ENCODE data around the gene USE1. TPM values are rescaled to one million over a fixed set of nuclear protein-coding genes. Genes with fewer than 3 reads are reported as not detected.

Gene USE1
- total RNA-seq, 1 experiment from 2014 or later = 11.8 TPM

DNA sequence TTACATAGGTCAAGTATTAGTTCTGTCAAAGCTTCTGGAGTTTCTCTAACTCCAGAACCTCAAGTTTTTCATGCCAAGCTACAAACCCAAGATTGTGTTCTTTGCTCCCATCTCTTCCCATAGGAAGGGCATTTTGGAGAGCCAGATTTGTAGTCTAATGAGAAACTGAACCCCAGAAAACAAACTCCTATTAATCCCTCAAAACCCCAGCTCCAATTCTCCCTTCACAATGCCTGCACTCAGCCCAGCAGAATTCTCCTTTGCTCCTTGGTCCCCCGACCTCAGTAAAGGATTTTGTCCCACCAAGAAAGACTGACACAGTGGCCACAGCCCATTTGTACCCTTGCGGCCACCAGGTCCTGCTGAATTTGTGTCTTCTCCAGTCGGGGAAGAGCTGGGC, 41.0 kb downstream of the USE1 start:
- Mint-ChIP-seq H3K27me3 (ENCODE audit: unreplicated experiment) (no peaks in the 10 kb centered on the region), H3K27ac (ENCODE audit: unreplicated experiment) (no peak overlapping the region), H3K4me1 (ENCODE audit: low read depth, unreplicated experiment) (peaks cover 16% of the 10 kb centered on the region), H3K9me3 (ENCODE audit: low read depth, unreplicated experiment) (no peaks in the 10 kb centered on the region), H3K4me3 (ENCODE audit: low read depth, unreplicated experiment) (no peak overlapping the region), H3K36me3 (ENCODE audit: insufficient read depth, unreplicated experiment) (no peaks in the 10 kb centered on the region)
- no TSS peak for BruUV-seq (replicated peaks)
- DNase-seq = no peak
- TF ChIP-seq, protein P1, sequence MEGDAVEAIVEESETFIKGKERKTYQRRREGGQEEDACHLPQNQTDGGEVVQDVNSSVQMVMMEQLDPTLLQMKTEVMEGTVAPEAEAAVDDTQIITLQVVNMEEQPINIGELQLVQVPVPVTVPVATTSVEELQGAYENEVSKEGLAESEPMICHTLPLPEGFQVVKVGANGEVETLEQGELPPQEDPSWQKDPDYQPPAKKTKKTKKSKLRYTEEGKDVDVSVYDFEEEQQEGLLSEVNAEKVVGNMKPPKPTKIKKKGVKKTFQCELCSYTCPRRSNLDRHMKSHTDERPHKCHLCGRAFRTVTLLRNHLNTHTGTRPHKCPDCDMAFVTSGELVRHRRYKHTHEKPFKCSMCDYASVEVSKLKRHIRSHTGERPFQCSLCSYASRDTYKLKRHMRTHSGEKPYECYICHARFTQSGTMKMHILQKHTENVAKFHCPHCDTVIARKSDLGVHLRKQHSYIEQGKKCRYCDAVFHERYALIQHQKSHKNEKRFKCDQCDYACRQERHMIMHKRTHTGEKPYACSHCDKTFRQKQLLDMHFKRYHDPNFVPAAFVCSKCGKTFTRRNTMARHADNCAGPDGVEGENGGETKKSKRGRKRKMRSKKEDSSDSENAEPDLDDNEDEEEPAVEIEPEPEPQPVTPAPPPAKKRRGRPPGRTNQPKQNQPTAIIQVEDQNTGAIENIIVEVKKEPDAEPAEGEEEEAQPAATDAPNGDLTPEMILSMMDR (IDR thresholded peaks at IDR 0.05; ENCODE audit: unreplicated experiment) = no peak
- CTCF ChIA-PET = interaction anchor here (0.6 kb wide), 1 partner anchor 52 kb away, joined by 4 read pairs; no protein-coding TSS in a partner anchor
- intact Hi-C loops (cut with micrococcal nuclease; ENCODE audit: unreplicated experiment) = no loop called here

DNA sequence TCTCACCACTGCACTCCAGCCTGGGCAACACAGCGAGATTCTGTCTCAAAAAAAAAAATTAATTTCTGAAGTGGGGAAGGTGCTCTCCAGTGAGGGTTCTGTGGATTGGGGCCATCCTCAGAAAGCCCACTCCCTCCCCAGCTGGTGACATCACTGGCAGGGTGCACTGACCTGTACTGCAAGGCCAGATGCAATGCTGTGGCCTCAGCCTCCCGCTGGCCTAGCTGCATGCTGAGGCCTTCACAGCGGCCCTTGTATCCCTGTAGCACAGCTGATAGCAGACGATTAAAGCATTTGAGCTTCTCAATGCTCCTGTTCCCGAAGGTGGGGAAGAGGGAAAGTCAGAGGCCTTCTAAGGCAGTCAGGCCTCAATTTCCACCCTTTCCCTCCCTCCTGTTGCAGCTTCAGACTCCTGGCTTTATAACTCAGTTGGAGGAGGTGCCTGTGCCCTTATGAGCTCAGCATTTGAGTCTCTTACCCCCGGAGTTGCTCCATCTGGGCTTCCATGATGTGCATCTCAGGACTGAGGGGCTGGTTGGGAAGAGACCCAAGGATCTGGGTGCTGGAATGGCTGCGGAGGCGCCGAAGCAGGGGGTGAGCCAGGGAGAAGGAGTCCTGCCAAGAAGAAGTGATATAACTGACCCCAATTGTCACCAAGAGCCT, 44.1 kb downstream of the USE1 start:
- H3K27ac Mint-ChIP-seq (ENCODE audit: unreplicated experiment) = no peak overlapping the region

DNA sequence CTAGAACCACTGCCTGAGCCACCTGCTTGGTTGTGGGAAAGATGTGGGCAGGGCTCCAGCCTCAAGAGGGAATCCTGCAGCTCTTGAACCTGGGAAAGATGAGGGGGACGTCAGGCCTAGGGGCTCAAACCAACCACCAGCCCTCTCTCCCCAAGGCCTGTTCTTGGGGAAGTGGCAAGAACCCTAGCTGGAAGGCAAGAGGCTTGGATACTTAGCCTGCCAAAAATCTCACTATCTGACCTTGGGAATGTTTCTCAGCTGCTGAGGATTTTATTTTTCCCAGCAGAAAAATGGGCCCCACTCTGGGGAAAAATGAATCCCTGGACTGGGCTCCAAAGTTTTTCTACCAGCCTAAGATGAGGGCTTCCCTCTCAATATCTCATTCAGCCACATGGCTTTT, 44.8 kb downstream of the USE1 start:
- TF ChIP-seq, protein P1 (IDR thresholded peaks at IDR 0.05; ENCODE audit: unreplicated experiment) = no peak
- BruUV-seq (replicated peaks) = no TSS peak
- H3K27ac Mint-ChIP-seq (ENCODE audit: unreplicated experiment) = no peak overlapping the region
- no peak overlapping the region for H3K4me3 Mint-ChIP-seq (ENCODE audit: low read depth, unreplicated experiment)
- DNase-seq = no peak
- H3K9me3 Mint-ChIP-seq (ENCODE audit: low read depth, unreplicated experiment) = no peaks in the 10 kb centered on the region
- intact Hi-C loops (cut with micrococcal nuclease; ENCODE audit: unreplicated experiment) = no loop called here
- H3K36me3 Mint-ChIP-seq (ENCODE audit: insufficient read depth, unreplicated experiment) = no peaks in the 10 kb centered on the region
- CTCF ChIA-PET = interaction anchor here (1.4 kb wide), 1 partner anchor 11 kb away, joined by 4 read pairs; no protein-coding TSS in a partner anchor
- no peaks in the 10 kb centered on the region for H3K27me3 Mint-ChIP-seq (ENCODE audit: unreplicated experiment)
- H3K4me1 Mint-ChIP-seq (ENCODE audit: low read depth, unreplicated experiment) = peaks cover 20% of the 10 kb centered on the region

More for the DNA sequence above, 44.1 kb downstream of the USE1 start:
- Mint-ChIP-seq H3K4me1 (ENCODE audit: low read depth, unreplicated experiment) (peaks cover 17% of the 10 kb centered on the region), H3K36me3 (ENCODE audit: insufficient read depth, unreplicated experiment) (no peaks in the 10 kb centered on the region), H3K27me3 (ENCODE audit: unreplicated experiment) (no peaks in the 10 kb centered on the region), H3K4me3 (ENCODE audit: low read depth, unreplicated experiment) (no peak overlapping the region), H3K9me3 (ENCODE audit: low read depth, unreplicated experiment) (no peaks in the 10 kb centered on the region)
- BruUV-seq (replicated peaks) = no TSS peak
- DNase-seq = no peak
- TF ChIP-seq, protein P1 (IDR thresholded peaks at IDR 0.05; ENCODE audit: unreplicated experiment) = no peak
- intact Hi-C loops (cut with micrococcal nuclease; ENCODE audit: unreplicated experiment) = no loop called here
- CTCF ChIA-PET = no interaction called here

DNA sequence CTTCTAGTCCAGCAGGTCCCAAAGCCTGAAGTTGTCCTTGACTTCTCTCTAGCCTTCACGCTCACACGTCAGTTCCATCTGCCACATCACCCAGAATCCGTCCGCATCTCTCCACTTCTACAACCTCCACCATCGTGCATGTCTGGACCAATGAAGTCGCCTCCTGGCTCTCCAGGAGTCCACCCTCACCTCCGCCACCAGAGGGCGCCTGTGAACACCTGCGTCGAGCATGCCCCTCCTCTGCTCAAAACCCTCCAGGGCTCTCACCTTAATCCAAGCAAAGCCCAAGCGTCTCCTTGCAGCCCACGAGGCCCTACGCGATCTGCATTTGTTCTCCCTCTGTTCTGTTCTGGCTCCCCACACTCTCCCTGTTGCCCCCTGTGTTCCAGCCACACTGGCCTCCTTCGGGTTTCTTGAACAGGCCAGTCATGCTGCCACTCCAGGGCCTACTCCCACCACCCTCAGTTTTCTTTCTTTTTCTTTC, 45.7 kb downstream of the USE1 start:
- H3K4me1 Mint-ChIP-seq (ENCODE audit: low read depth, unreplicated experiment) = peaks cover 15% of the 10 kb centered on the region
- no peaks in the 10 kb centered on the region for H3K9me3 Mint-ChIP-seq (ENCODE audit: low read depth, unreplicated experiment)
- no peak overlapping the region for H3K27ac Mint-ChIP-seq (ENCODE audit: unreplicated experiment)
- CTCF ChIA-PET = interaction anchor here (0.6 to 1.4 kb wide), 3 partner anchors 12 to 177 kb away, joined by 3 to 4 read pairs (median 3); no protein-coding TSS in a partner anchor
- no peaks in the 10 kb centered on the region for H3K36me3 Mint-ChIP-seq (ENCODE audit: insufficient read depth, unreplicated experiment)
- peak; percentile 86 for DNase-seq
- TF ChIP-seq, protein P1 (IDR thresholded peaks at IDR 0.05; ENCODE audit: unreplicated experiment) = peak; percentile 79
- no TSS peak for BruUV-seq (replicated peaks)
- intact Hi-C loops (cut with micrococcal nuclease; ENCODE audit: unreplicated experiment) = no loop called here
- no peaks in the 10 kb centered on the region for H3K27me3 Mint-ChIP-seq (ENCODE audit: unreplicated experiment)
- no peak overlapping the region for H3K4me3 Mint-ChIP-seq (ENCODE audit: low read depth, unreplicated experiment)
